Measurements from ENCODE around the gene TSEN2.

Gene TSEN2

GRCh38 chr3:12442654-12443501 is 41.4 kb upstream of the TSEN2 start:
- no peak for TF ChIP-seq CTCF (IDR thresholded peaks at IDR 0.05)

- TF ChIP-seq CTCF (IDR thresholded peaks at IDR 0.05) = no peak
These were observed 40.3 kb upstream of the TSEN2 start for GRCh38 chr3:12443781-12444522.

GRCh38 chr3:12444582-12445471 is 39.5 kb upstream of the TSEN2 start:
- TF ChIP-seq CTCF (IDR thresholded peaks at IDR 0.05) = no peak

- TF ChIP-seq CTCF (IDR thresholded peaks at IDR 0.05) = no peak
These were observed 38.6 kb upstream of the TSEN2 start for GRCh38 chr3:12445523-12446240.

GRCh38 chr3:12446298-12446697 is 38.0 kb upstream of the TSEN2 start:
- TF ChIP-seq CTCF (IDR thresholded peaks at IDR 0.05) = no peak

- TF ChIP-seq CTCF (IDR thresholded peaks at IDR 0.05) = no peak
These were observed 37.2 kb upstream of the TSEN2 start for GRCh38 chr3:12447075-12447474.

All from LNCAP (cell line).